ENCODE data around the gene PKIB.

DNA sequence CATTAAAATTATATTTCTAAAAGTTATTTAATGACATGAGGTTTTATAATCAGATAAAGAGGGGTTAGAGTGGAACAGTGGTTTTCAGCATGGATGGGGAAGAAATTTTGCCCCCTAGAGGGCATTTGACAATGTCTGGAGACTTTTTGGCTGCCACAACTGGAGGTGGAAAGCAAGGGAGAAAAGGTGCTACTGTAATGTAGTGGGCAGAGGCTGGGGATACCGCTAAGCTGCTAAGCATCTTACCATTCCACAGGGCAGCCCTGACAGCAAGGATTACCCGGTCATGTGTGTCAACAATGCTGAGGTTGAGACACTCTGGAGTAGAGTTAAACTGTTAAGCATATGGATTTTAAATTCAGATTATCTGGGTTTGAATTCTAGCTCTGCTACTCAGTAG is 116.4 kb downstream of the PKIB start:
- TF ChIP-seq, protein P1, sequence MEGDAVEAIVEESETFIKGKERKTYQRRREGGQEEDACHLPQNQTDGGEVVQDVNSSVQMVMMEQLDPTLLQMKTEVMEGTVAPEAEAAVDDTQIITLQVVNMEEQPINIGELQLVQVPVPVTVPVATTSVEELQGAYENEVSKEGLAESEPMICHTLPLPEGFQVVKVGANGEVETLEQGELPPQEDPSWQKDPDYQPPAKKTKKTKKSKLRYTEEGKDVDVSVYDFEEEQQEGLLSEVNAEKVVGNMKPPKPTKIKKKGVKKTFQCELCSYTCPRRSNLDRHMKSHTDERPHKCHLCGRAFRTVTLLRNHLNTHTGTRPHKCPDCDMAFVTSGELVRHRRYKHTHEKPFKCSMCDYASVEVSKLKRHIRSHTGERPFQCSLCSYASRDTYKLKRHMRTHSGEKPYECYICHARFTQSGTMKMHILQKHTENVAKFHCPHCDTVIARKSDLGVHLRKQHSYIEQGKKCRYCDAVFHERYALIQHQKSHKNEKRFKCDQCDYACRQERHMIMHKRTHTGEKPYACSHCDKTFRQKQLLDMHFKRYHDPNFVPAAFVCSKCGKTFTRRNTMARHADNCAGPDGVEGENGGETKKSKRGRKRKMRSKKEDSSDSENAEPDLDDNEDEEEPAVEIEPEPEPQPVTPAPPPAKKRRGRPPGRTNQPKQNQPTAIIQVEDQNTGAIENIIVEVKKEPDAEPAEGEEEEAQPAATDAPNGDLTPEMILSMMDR (IDR thresholded peaks at IDR 0.05; ENCODE audit: borderline replicate concordance, extremely low read depth, low read length, poor library complexity, severe bottlenecking) = peak; percentile 54
- no peak for TF ChIP-seq EZH2 (IDR thresholded peaks at IDR 0.05; ENCODE audit: borderline replicate concordance, low read depth, low read length, severe bottlenecking)

Measured in DND-41 (cell line).